HG03521 (cell line): ENCODE results near the gene CARS1.

Source experiments
- ATAC-seq: cut with Tn5 transposase; IDR thresholded peaks from one replicate; pipeline ENCODE4 v1.9.1; 2021; ENCODE audit warnings: mild to moderate bottlenecking, moderate library complexity; ENCODE audit not compliant: unreplicated experiment

Gene CARS1

DNA sequence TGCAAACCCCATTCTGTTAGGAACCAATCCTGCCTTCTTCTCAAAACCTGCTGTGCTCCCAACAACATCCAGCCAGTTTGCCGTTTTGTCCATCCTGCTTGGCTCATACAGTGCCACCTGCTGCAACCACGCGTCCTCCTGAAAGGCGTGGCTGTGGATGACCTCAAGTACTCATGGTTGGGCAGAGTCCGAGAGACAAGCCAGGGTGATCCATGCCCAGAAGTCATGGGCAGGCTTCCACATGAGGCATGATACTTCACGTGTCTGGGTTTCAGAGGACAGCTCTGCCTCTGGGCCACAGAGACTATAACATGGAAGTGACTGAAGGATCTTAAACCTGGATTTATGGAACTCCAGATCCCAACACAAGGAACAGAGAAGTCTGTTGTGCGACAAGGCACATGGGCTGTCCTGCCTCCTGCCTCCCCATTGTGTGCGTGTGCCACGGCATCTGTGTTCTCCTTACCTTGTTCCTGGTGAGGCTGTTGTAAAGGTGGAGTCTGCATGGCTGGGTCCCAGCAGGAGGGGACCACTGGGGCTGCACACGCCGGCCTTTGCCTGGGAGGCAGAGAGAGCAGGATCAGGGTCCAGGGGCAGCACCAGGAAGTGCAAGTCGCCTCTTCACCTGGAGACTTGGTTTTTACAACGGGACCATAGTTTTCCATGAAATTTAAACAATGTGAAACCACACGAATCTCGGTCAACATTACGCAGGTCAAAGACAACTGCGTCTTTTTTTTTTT, 15.4 kb downstream of the CARS1 start:
- no peak for ATAC-seq

DNA sequence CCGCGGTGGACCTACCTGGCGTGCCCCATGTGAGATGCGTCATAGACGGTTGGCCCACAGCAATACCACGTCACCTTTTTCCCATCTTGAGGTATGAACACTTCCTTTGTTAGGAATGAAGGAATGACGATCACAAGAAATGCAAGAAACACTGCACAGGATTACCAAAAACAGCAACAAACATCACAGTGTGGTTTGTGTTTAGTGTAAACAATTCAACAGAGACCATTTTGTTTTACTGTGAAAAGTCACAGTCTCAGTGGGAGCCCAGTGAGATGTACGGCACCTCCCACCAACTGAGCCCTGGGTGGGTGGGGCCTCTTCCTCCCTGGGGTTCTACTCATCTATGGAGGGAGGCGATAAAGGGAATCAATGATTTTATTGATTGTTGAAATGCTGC, 16.3 kb downstream of the CARS1 start:
- ATAC-seq, result no peak

DNA sequence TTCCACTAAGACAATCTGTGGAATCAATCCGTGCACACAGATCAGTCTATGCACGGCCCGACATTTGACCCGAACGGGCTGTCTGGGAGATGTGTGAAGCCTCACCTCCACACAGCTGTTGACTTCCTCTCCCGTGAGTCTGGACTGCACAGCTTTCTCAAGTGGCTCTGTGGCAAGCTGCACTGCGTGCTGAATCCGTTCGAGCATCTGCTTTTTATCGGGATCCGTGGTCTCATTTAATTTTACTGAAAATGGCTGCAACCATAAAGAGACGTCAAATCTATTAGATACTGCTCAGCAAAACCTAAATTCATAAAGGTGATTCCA, 19.3 kb downstream of the CARS1 start:
- no peak for ATAC-seq

DNA sequence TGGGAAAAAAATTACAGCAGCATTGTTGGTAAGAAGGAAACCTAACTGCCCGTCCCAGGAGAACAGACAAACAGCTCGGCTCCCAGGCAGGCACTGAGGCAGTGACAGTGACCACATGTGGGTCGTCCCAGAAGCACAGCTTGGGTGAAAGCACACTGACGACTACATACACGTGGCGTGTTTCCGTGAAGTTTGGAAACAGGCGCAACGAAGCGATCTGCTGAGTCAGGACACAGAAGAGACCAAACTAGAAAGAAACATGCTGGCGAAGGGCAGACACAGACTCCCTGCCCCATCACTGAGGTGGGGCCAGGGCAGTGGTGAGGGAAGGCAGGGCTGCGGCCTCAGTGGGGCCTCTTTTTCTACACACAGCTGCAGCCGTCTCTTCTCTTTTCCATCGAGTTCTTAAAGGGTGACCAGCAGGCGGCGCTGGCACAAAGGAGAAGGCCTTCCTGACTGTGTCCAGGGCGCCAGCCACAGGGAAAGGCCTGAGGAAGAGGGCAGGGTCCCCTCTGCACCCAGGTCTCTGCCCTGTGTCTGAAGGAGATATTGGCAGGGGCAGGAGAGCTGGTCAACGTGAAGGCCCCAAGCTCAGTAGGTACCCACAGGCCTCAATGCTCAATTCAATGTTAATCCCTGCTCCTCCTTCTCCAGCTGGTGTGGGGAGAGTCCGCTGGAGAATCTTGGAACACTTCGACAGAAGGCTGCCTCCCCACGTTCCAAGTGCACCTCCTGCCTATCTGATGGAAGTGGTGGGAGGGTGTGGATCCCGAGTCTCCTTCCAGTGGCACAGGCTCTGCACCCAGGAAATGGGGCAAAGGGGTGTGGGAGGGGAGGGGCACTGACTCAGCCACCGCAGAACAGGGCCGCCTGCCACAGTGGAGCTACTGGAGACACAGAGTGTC, 19.9 kb downstream of the CARS1 start:
- no peak for ATAC-seq

DNA sequence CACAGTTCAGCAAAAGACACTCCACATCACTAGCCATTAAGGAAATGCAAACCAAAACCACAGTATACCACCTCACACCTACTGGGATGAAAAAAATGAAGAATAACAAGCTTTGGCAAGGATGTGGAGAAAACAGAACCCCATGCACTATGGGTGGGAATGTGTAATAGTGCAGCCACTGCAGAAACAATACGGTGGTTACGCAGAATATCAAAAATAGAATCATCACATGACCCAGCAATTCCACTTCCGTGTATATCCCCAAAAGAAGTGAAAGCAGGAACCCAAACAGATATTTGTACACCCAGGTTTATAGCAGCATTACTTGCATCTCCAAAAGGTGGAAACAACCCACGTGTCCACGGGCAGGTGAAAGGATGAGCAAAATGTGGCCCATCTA, 20.8 kb downstream of the CARS1 start:
- ATAC-seq, result no peak

DNA sequence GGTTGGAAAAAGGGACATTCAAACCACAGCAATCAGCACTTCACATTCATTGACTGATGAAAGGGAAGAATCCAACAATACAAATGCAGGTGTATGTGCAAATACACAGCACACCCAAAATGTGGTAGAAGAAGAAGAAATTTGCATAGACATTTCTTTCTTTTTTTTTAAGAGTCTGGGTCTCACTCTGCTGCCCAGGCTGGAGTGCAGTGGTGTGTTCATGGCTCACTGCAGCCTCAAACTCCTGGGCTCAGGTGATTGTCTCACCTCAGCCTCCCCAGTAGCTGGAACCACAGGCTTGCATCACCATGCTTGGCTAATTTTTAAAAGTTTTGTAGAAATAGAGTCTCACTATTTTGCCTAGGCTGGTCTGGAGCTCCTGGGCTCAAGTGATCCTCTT, 21.9 kb downstream of the CARS1 start:
- ATAC-seq, result no peak

DNA sequence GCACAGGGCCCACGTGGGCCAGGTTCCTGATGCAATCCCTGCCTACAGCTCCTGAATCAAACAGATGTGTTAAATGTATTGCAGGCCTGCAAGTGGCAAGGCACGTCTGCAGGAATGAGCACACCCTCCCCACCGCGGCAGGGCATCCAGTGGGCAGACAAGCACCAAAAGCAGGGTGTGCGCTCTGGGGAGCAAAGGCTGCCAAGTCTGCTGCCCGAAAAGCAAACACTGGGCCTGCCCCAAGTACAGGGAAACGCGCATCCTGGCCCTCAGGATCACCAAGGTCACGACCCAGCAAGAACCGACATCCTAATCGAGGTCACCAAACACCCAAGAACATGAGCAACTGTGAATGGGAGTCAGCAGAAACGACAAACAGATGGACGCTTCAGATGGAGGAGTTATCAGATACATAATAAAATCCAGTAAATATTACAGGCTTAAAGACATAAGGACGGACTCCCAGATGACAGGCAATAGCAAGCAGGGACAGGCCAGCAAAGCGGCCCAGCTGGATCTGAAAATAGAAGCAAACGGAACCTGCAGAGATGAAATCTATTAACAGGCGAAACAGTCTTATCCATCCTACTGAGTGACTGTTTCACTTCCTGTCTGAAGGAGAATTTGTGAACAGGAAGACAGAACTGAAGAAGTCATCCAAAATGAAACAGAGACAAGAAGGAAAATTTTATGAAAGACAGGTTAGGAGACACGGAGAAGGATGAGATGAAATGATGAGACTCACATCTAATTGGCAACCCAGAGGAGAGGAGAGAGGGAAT, 26.7 kb downstream of the CARS1 start:
- no peak for ATAC-seq

DNA sequence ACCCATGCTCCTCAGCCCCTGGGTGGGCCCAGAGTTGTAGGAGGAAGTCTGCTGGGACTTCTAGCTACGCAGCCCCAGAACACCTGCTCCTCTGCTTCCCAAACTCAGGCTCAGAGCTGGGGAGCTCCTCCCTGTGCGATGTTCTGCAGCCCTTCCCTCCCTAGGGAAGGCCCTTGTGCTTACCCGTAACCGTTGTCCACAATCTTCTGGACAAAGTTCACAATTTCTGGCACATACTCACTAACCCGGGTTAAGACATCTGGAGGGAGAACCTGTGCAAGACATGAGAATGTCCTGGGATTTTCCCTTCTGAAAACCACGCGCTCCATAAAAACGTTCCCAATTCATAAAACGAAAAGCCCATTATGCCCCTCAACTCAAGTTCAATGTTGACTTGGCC, 28.4 kb downstream of the CARS1 start:
- no peak for ATAC-seq

DNA sequence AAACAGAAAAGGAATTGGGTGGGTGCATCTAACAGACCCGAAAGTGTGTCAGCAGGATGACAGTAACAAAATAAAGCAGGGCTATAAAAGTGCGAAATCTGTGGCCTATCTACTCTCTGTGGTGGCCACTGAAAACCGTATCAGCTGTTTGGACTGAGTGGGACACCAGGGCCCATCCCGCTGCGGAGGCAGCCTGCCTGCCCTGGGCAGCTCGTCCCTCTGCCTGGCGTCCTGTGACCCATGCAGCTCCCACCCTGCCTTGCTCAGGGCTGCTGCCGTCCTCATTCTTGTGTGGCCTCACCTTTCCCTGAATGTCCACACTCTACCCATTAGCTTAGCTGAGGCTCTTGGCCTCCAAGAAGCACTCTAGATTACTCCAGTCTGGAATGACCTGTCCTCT, 30.4 kb downstream of the CARS1 start:
- ATAC-seq, result no peak

DNA sequence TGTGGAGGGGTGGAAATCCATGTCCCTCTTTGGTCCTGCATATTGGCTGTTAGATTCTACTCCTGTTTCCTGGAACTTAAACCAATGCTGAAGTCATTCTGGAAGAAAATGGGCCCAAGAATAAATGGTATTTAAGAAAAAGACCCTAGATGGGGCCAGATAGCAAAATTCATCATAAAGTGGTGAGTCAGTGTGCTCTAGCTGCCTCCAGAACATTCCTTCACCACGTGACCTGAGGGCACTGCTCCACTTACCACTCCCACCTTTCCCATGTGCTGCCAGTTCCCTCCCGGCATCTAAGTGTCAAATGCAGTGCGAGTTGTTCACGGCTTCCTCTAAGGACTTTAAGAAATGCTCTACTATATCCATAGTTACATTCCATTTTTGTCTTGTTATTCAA, 34.2 kb downstream of the CARS1 start:
- no peak for ATAC-seq

DNA sequence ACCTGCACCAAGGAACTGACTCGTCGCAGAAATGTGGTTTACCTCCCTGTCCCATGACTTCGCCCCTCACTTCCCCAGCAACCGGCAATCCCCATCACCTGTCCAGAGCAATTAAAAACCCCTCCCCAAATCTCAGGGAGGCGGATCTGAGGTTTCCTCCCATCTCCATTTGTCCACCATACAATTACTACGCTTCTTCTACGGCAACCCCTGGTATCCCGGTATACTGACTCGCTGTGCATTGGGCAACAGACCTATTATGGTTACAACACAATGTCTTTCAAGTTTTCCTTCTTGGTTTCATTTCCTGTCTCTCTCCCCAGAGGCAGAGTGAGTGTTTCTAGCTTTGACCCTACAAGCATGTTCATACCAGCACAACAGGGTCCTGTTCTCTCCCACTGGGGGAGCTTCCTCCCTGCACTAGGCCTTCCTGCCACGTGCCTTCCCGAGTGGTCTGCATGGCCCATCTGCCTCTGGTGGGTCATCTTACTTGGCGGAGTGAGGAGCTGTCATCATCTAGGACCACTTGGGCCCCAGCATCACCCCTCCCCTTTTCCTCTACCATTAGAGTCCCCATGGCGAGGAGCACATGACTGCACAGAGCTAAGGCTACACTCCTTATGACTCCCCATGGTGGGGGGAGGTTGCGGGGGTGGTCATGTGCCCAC, 34.8 kb downstream of the CARS1 start:
- ATAC-seq, result no peak

DNA sequence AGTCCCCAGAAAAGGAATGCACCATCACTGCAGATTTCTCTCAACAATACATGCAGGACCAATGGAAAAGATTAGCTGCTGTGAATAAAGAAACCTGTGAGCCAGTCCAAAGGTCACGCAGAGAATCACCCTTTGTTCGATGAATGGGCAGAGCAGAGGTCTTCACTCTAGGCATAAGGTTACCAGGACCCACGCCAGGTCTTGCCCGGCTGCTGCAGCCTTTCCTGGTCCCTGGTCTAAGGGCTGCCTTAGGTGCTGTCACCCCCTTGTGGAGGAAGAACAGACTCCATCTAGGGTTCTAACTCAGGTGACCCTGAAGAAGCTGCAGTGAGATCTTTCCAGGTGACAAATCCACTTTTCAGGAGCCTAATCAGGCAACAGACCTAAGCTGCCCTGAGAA, 36.1 kb downstream of the CARS1 start:
- no peak for ATAC-seq

DNA sequence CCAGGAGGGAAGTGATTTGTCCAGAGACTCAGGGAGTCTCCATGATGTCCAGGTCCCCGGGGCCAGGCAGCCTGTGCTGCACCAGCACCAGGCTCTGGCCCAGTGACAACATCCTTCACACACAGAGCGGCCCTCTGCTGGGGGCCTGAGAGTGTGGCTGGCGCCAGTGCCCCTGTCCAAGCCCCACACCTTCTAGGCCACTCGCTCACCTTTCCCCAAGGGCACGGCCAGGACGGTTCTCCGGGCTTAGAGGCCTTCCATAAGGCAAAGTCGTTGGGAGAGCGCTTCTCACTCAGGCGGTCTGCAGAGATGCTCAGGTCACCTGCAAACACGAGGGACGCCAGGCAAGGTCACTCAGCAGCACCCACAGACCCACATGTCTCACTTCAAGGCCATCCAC, 37.2 kb downstream of the CARS1 start:
- ATAC-seq, result no peak

DNA sequence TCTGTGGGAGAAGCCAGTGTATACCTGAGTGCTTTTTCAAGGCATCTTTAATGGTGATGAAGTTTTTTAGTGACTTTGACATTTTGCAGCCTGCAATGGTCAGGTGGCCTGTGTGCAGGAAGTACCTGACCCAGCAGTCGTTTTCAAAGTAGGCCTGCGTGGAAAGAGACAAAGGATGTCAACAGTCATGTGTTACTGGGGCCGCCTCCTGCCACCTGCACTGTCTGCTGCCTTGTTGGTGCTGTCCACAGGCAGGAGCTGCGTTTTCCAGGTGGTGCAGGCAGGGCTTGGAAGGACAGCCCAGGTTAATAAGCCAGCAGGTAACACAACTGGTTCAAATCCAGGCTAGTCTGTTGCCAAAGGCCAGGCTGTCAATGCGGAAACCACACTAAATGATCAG, 38.6 kb downstream of the CARS1 start:
- ATAC-seq, result no peak

DNA sequence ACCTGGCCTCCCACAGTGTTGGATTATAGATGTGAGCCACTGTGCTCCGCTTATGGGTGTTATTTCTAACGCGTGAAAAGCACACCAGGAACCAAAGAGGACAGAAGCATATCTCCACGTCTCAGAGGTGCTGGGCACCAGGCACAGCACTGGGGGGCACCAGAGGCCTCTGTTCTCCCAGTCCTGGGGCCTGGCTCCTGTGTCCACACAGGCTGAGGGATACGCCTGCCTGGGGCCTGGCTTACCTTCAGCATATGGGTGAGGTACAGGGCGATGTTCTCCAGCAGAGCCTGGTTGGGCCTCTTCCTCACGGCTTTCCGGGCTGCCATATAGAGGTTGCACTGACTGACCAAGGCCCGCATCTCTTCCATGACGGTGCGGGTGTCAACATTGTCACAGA, 40.4 kb downstream of the CARS1 start:
- no peak for ATAC-seq

DNA sequence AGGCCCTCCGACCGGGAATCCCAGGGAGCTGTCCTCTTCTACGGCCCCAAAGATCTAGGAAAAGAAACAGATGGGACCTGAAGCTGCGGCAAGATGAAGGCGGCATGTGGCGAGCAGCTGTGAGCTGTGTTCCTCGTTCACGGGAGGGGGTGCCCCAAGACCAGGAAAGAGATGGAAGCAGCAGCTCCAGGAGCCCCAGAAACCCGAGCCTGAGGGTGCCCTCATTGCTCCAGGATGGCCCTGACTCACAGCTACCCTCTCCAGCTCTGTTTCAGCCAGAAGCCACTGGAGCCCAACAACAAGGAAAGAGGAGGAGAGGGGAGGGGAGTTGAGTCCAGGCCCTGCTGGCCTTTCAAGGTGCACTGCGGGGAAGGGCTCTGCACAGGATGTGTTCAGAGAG, 41.4 kb downstream of the CARS1 start:
- no peak for ATAC-seq

DNA sequence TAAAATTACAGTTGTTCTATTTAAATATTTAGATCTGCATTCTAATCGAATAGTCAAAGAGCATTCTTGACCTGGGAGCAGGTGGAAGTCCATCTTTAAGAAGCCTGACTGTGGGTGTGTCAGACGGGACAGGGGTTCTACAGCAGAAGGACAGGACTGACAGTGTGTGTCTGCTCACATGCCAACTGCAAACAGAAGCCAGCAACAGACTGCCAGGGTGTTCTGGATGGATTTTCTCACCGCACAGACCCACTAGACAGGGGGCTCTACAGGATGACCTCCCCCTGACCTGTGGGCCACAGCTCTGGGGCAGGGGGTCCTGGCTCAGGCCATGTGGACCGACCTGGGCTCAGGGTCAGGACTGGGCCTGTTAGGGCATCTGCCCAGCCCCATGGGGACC, 42.3 kb downstream of the CARS1 start:
- ATAC-seq, result no peak

DNA sequence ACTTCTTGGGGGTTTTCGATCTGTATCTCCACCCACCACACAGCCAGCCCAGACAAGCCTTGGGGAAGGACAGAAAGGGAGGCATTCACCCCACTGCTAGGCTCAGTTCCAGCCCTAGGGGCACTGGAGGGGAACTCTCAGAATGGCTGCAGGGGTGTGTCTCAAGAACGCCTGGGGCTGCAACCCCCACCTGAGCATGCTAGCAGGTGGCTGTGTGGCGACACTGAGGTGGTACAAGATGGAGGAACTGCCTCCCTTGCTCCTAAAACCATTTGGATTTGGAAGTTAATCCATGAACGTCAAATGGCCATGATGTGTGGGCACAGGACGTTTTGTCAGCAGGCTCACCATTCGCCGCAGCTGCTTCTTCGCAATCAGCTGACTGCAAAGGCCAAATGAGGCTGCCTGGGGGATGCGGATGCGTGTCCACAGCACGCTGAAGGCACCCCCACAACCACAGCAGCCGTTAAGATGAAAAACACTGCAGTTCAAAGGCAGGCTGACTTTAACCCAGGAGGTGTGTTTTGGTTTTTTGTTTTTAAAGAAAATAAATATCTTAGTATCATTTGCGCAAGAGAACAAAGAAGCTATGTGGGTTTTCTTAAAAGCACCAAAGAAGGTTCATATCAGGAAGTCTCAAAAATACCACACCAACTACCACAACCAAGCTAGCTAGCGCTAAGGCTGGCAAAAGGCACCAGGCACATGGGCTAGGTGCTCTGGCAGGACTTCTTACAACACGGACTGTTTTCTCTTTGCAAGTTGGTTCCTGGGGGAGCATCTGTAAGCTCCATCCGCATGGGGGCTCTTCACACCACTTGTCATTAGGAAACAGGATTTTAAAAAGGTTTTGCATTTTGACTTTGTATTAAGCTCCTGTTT, 42.9 kb downstream of the CARS1 start:
- ATAC-seq, result no peak

DNA sequence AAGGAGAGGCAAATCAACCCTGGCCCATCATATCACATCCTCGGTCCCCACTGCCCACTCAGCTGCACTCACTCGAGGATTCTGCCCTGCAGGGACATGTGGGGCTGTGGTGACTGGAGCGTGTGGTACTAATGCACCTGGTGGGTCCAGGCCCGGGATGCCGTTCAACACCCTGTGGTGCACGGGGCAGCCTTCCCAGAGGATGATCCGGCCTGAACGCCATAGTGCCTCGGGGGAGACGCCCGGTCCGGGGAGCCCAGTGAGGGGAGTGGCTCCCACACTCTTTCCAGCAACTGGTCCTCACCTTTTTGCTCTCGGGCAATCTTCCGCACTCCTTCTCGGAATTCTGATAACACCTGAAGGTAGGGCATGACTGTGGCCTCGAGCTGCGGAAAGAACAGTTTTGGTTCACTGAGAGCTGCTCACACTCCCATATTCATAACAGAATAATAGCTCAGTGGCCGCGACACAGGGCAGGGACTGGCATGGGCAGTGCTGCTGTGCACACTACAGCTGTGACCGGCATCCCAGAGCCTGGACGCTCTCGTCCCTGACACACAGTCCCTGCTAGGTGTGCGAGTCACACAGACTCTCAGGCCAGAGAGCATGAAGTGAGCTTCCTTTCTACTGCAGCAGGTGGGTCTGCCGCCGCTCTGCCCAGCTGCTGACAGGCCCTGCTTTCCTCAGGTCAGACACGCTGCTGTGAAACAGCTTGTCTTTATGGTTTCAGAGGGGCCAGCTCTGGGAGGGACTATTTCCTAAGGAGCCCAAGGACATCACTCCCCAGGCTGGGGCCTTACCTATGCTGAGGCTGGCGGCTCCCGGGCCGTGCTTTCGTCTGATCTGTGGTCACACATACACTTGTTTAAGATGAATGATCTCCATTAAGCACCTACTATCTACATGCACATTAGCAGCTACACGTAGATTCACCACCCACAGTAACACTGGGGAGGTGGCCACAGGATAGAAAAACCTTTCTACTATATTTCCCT, 45.0 kb downstream of the CARS1 start:
- ATAC-seq, result no peak
